H1 (cell line): ENCODE measurements around the gene GABARAPL1. TPM values are rescaled to one million over a fixed set of nuclear protein-coding genes. Genes with fewer than 3 reads are reported as not detected.

Source experiments
- CTCF ChIA-PET: fragments of 300-600 bp; sonication (Branson Sonifier 250); formaldehyde crosslinking; loops from one replicate; lab custom pipeline; 2021; ENCODE audit not compliant: partially characterized antibody; lab: Charles Lee
- POLR2A ChIA-PET: fragments of 300-600 bp; sonication (Branson Sonifier 250); formaldehyde crosslinking; loops from one replicate; lab custom pipeline; 2021; ENCODE audit warnings: inconsistent platforms; ENCODE audit not compliant: partially characterized antibody; lab: Charles Lee
- DNase-seq, 2 experiments: peaks; one replicate each; pipeline versions ENCODE4 v3.0.0 to v3.0.0-alpha.2; 2010 to 2022; ENCODE audit warnings: low spot score in 2 of 2, low read depth in 1 of 2, mixed read lengths in 1 of 2
- FAIRE-seq: peaks from 2 replicates; lab custom pipeline; 2011; peaks lifted over from hg19 to GRCh38; lab: Jason Lieb, UNC
- H2AFZ ChIP-seq: 2 replicates; pipeline ENCODE4 v1.8.1; 2012; ENCODE audit warnings: low read length, inconsistent platforms
- H2AK5ac ChIP-seq: 2 replicates; pipeline ENCODE4 v1.6.1; 2013; ENCODE audit warnings: low read depth, low read length
- H2BK120ac ChIP-seq: replicated peaks from 2 replicates; pipeline ENCODE3; 2013; ENCODE audit warnings: low read depth, low read length, inconsistent platforms
- H2BK12ac ChIP-seq: 2 replicates; pipeline ENCODE4 v1.6.1; 2013; ENCODE audit warnings: low read depth, low read length
- H2BK15ac ChIP-seq: 2 replicates; pipeline ENCODE4 v1.6.1; 2013; ENCODE audit warnings: low read length
- H2BK20ac ChIP-seq: 2 replicates; pipeline ENCODE4 v1.6.1; 2013; ENCODE audit warnings: low read length
- H2BK5ac ChIP-seq: 2 replicates; pipeline ENCODE4 v1.6.1; 2013; ENCODE audit warnings: low read depth, low read length
- H3K14ac ChIP-seq: 2 replicates; pipeline ENCODE4 v1.6.1; 2013; ENCODE audit warnings: inconsistent platforms; ENCODE audit not compliant: insufficient read length
- H3K18ac ChIP-seq: 2 replicates; pipeline ENCODE4 v1.6.1; 2013; ENCODE audit warnings: low read length; ENCODE audit errors: extremely low read depth
- H3K23ac ChIP-seq: 2 replicates; pipeline ENCODE4 v1.6.1; 2013; ENCODE audit warnings: inconsistent platforms; ENCODE audit not compliant: insufficient read length
- H3K23me2 ChIP-seq: 2 replicates; pipeline ENCODE4 v1.6.1; 2013; ENCODE audit warnings: low read depth, low read length
- H3K27ac ChIP-seq: 2 replicates; pipeline ENCODE4 v1.6.1; 2011; ENCODE audit warnings: low read depth, low read length, inconsistent platforms
- H3K27me3 ChIP-seq, 4 experiments: replicated peaks in 1 of 4; 1 replicate in 1 of 4; 2 replicates in 3 of 4; pipeline versions ENCODE4 v1.6.1 to v1.8.1; 2011 to 2013; ENCODE audit warnings: low read length in 3 of 4, mild to moderate bottlenecking in 3 of 4, inconsistent platforms in 2 of 4, mixed read lengths in 2 of 4, moderate library complexity in 1 of 4; ENCODE audit not compliant: control insufficient read depth in 3 of 4, insufficient read depth in 3 of 4; ENCODE audit errors: extremely low read depth in 1 of 4
- H3K36me3 ChIP-seq, 4 experiments: 2 replicates each; pipeline versions ENCODE4 v1.6.1 to v1.8.1; 2011 to 2013; ENCODE audit warnings: mild to moderate bottlenecking in 4 of 4, low read length in 3 of 4, moderate library complexity in 2 of 4, control low read depth in 1 of 4, inconsistent platforms in 1 of 4; ENCODE audit not compliant: insufficient read depth in 4 of 4, control insufficient read depth in 2 of 4
- H3K4ac ChIP-seq: replicated peaks from 2 replicates; pipeline ENCODE3; 2013; ENCODE audit warnings: low read length, low read depth, mixed read lengths, inconsistent platforms; ENCODE audit not compliant: insufficient read length
- H3K4me1 ChIP-seq, 4 experiments: replicated peaks in 1 of 4; 1 replicate in 1 of 4; 2 replicates in 3 of 4; pipeline versions ENCODE4 v1.6.1 to v1.8.1; 2011 to 2013; ENCODE audit warnings: low read length in 3 of 4, inconsistent platforms in 2 of 4, mixed read lengths in 1 of 4; ENCODE audit not compliant: insufficient read depth in 4 of 4, control insufficient read depth in 3 of 4
- H3K4me2 ChIP-seq, 2 experiments: 2 replicates each; pipeline versions ENCODE4 v1.6.1 to v1.8.1; 2011 to 2013; ENCODE audit warnings: low read depth in 2 of 2, low read length in 2 of 2, control low read depth in 1 of 2, inconsistent platforms in 1 of 2, mild to moderate bottlenecking in 1 of 2; ENCODE audit not compliant: insufficient read depth in 1 of 2
- H3K4me3 ChIP-seq, 4 experiments: fragments of 200-600, 300-600 bp in 1 of 4; sonication (generic), shearing (Covaris generic), sonication (Bioruptor Twin) in 1 of 4; 2 replicates each; pipeline versions ENCODE4 v1.5.1 to v1.8.1; 2011 to 2016; ENCODE audit warnings: low read length in 4 of 4, low read depth in 3 of 4, control low read depth in 2 of 4, inconsistent platforms in 2 of 4, mild to moderate bottlenecking in 2 of 4, mixed read lengths in 1 of 4, moderate library complexity in 1 of 4; ENCODE audit not compliant: insufficient read depth in 2 of 4; ENCODE audit errors: extremely low read depth in 1 of 4
- H3K56ac ChIP-seq: replicated peaks from 2 replicates; pipeline ENCODE3; 2013; ENCODE audit warnings: low read depth, mild to moderate bottlenecking, mixed read lengths, low read length, inconsistent platforms; ENCODE audit not compliant: insufficient read length
- H3K79me1 ChIP-seq: 2 replicates; pipeline ENCODE4 v1.6.1; 2013; ENCODE audit warnings: low read depth, low read length, control low read depth
- H3K79me2 ChIP-seq, 2 experiments: 2 replicates each; pipeline versions ENCODE4 v1.6.1 to v1.8.1; 2012 to 2013; ENCODE audit warnings: low read length in 2 of 2, mild to moderate bottlenecking in 2 of 2, inconsistent platforms in 1 of 2; ENCODE audit not compliant: insufficient read depth in 2 of 2, control insufficient read depth in 1 of 2
- H3K9ac ChIP-seq, 4 experiments: replicated peaks in 1 of 4; 1 replicate in 1 of 4; 2 replicates in 3 of 4; pipeline versions ENCODE4 v1.6.1 to v1.8.1; 2011 to 2013; ENCODE audit warnings: low read depth in 3 of 4, low read length in 3 of 4, control low read depth in 2 of 4, mild to moderate bottlenecking in 2 of 4, moderate library complexity in 2 of 4, inconsistent platforms in 1 of 4; ENCODE audit errors: extremely low read depth in 1 of 4
- H3K9me3 ChIP-seq, 2 experiments: 2 replicates each; pipeline versions ENCODE4 v1.6.1 to v1.8.1; 2012 to 2013; ENCODE audit warnings: mild to moderate bottlenecking in 2 of 2, moderate library complexity in 2 of 2, control low read depth in 1 of 2, inconsistent platforms in 1 of 2, low read depth in 1 of 2, low read length in 1 of 2, mixed read lengths in 1 of 2; ENCODE audit not compliant: insufficient read depth in 2 of 2
- H4K20me1 ChIP-seq, 2 experiments: replicated peaks in 1 of 2; 2 replicates each; pipeline versions ENCODE3 to v1.8.1; 2011 to 2013; ENCODE audit warnings: inconsistent platforms in 2 of 2, low read length in 2 of 2, mild to moderate bottlenecking in 1 of 2; ENCODE audit not compliant: insufficient read depth in 2 of 2, control insufficient read depth in 1 of 2
- H4K5ac ChIP-seq: 2 replicates; pipeline ENCODE4 v1.6.1; 2013; ENCODE audit warnings: low read length, low read depth, mixed read lengths, inconsistent platforms; ENCODE audit not compliant: insufficient read length
- H4K8ac ChIP-seq: 2 replicates; pipeline ENCODE4 v1.8.0; 2013; ENCODE audit warnings: mild to moderate bottlenecking, moderate library complexity, low read length, inconsistent platforms; ENCODE audit not compliant: insufficient read depth; ENCODE audit errors: extremely low read depth
- H4K91ac ChIP-seq: replicated peaks from 2 replicates; pipeline ENCODE3; 2013; ENCODE audit warnings: low read length, mixed read lengths, inconsistent platforms; ENCODE audit not compliant: insufficient read length
- RNF2 ChIP-seq: fragments of 200-900, 300-1000 bp; sonication (generic); IDR thresholded peaks from 2 replicates; pipeline ENCODE4 v1.7.1; 2016; ENCODE audit warnings: borderline replicate concordance, low read depth, mild to moderate bottlenecking, antibody characterized with exemption, low read length; ENCODE audit not compliant: poor library complexity, severe bottlenecking; ENCODE audit errors: missing control alignments
- WGBS, 2 experiments: shearing (Covaris generic) in 1 of 2; methylation state at CpG; one replicate each; pipeline versions ENCODE4 v1.1.6 to v1.1.7; 2013 to 2015; ENCODE audit warnings: low lambda C conversion rate in 2 of 2, mixed read lengths in 2 of 2, inconsistent platforms in 1 of 2, low coverage in 1 of 2, missing lambda C conversion rate in 1 of 2; ENCODE audit not compliant: insufficient replicate concordance in 2 of 2, insufficient coverage in 1 of 2, insufficient read length in 1 of 2; ENCODE audit errors: extremely low coverage in 1 of 2, missing lambda C conversion rate in 1 of 2; 5-methylcytosine and 5-hydroxymethylcytosine counted together
- polyA plus RNA-seq, 7 experiments: library from polyadenylated mRNA; depleted of rRNA in 3 of 7; stranded (reverse) in 5 of 7; unstranded in 2 of 7; fragments of >200 nt in 5 of 7; fragments of 200-250 nt in 2 of 7; gene quantifications; 1 replicate in 5 of 7; 2 replicates in 1 of 7; 4 replicates in 1 of 7; pipeline versions ENCODE4 v1.2.1 to v1.2.3, GENCODE V29; 2011 to 2013; ENCODE audit warnings: missing spikeins in 2 of 7, mixed read lengths in 2 of 7
- total RNA-seq: library from RNA; stranded (reverse); fragmentation: NEBNext Ultra II Directional; extraction: Animal tissue kit (Norgen Biotek cat#: 25700); gene quantifications from 2 replicates; pipeline ENCODE4 v1.2.1, GENCODE V29; 2021

Gene GABARAPL1
- total and polyA plus RNA-seq, 2 of the 8 experiments (the other 6 are each of a cell fraction or from before 2014, with no cell fraction given): 56.1 to 87.9 TPM

- H3K4me1 ChIP-seq: no peaks in the 10 kb centered on the region
- WGBS, 2 experiments: 91% methylated on average over 5 of the region's 5 CpGs; no CpG with 5 or more reads in 1 of the 2 experiments
- H3K9me3 ChIP-seq: no peaks in the 10 kb centered on the region
- no peak overlapping the region for H2BK5ac ChIP-seq
- H3K4me2 ChIP-seq: no peak overlapping the region
- no peak overlapping the region for H2BK15ac ChIP-seq
- no peak overlapping the region for H3K4ac ChIP-seq
- CTCF ChIA-PET: no interaction called here
- no peaks in the 10 kb centered on the region for H4K20me1 ChIP-seq
- DNase-seq: no peak
- H3K4me3 ChIP-seq: no peak overlapping the region
- H4K5ac ChIP-seq: no peak overlapping the region
- no peaks in the 10 kb centered on the region for H3K36me3 ChIP-seq
- H3K23me2 ChIP-seq: no peaks in the 10 kb centered on the region
- no peak for FAIRE-seq
- H4K91ac ChIP-seq: no peak overlapping the region
- no peak overlapping the region for H3K23ac ChIP-seq
- no peaks in the 10 kb centered on the region for H3K79me1 ChIP-seq
- no peak overlapping the region for H3K27ac ChIP-seq
- no peak overlapping the region for H3K18ac ChIP-seq
- H3K79me2 ChIP-seq: no peaks in the 10 kb centered on the region
- H2AK5ac ChIP-seq: no peak overlapping the region
- no peak overlapping the region for H2BK120ac ChIP-seq
- no peak overlapping the region for H3K56ac ChIP-seq
- no peak overlapping the region for H3K14ac ChIP-seq
- no peak overlapping the region for H2AFZ ChIP-seq
- no peak overlapping the region for H2BK20ac ChIP-seq
- no peak overlapping the region for H3K9ac ChIP-seq
- POLR2A ChIA-PET: no interaction called here
- H2BK12ac ChIP-seq: no peak overlapping the region
- no peak overlapping the region for H4K8ac ChIP-seq
- no peaks in the 10 kb centered on the region for H3K27me3 ChIP-seq
- TF ChIP-seq RNF2: no peak
Measured at GRCh38 chr12:10268037-10268436, 55.4 kb downstream of the GABARAPL1 start.
